NOMO-1 treated with dmso at 0.1 percent for 144 hours (cell line): ENCODE data around the gene KIF6.

Source experiments
- DNase-seq: peaks from one replicate; lab custom pipeline; 2025; ENCODE audit not compliant: unreplicated experiment; lab: John Stamatoyannopoulos, UW

Gene KIF6

DNA sequence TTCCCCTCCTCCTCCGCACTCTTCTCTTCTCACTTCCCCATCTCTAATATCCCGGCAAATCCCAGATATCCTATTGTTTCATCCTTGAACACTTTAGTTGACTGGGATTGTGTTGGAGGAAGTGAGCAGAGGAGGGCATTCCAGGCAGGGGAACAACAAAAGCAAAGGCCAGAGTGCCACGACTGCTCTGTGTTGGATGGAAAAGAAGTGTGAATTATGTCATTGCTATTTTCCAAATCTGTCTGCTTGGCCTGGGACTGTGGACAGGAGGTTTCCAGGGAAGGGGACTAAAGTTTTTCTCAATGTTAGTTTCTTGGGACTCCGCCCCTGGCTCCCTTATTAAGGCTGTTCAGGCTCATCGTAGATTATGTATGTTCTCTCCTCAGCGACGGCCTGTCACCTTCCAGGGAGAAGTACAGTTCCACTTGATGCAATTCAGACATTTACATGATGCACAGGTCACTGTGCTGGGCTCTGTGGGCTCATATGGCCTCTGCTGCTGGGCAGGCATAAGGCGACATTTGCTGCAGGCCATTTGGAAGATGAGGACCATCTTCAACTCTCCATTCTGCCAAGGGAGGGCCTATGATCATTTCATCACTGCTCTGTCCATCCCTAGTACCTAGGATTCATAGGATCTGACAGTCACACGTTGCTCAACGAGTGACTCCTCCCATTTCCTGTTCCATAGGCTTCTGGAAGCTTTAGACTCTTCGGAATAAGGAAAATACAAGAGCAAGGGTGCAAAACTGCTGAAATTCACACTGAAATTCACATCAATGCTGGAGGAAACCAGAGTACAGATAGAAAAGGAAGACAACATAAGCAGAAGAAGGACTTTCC, 303.6 kb downstream of the KIF6 start:
- DNase-seq, result no peak

DNA sequence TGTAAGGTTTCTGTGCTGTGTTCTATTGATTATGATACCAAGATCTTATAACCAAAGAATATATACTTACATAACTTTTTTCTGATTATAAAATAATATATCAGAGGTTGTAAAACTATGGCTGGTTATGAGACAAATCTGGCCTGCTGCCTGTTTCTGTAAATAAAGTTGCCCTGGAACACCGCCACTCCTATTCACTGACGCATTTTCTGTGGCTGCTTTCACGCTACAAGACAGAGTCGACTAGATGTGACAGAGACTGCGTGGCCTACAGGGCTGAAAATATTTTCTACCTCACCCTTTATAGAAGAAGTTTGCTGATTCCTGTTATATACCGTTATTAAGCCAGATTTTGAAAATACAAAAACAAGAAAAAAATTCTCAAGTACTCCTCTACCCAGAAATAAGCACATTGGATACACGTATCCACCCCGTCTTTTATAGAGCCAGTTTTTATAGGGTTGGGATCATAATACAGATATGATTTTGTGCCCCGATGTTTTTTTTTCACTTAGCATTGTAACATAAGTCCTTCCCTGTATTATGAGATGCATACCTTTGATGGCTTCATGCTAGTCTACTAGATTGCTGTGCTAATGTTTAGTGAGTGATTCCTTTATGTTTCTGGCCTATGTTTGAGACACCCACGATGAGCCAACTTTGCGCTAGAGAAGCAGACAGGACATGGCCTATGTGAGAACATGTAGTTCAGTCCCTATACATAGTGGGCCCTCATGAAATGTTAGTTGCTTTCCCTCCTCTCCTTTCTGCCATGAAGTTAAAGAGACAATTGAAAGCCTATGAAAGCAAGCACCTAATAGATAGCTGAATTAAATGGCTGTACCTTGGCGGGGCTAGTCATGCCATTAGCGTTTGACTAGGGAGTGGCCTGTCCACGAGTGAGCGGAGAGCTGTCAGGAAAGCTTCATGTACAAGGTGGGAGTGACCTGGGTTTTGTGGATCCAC, 304.6 kb downstream of the KIF6 start:
- DNase-seq, result no peak

DNA sequence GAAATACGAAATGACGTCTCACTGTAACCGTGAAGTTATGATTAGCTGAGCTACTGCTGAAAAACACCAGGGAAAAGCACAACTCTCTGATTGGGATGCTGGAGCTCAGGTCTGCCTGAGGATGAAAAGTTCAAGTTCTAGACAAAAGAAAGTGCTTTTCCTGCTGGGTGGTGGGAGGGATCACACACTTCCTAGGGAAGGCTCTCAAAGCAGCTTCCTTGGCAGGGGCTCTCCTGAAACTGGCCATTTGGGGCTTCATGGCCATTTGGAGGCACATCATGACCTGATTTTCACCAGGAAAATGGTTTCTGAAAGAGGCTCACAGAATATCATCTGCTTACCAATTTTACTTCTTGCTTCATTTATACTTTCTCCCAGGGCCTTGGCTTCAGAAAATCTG, 305.6 kb downstream of the KIF6 start:
- DNase-seq, result no peak

DNA sequence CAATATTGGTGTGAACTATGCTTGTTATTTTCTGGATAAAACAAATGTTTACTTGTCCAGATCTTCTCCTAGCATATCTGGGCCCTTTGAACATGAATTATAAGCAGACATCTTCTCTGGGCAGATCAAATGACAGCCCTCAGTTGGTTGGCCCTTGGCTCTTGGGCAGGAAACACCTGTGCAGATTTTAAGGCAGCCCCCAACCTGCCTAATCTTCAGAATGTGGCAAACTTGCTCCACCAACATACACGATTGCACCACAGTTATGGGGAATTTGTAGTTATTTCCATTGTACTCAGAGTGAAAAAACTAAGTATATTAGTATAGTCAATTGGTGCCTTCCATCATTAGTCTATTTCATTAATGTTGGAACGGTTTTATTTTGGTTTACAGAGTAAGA, 307.8 kb downstream of the KIF6 start:
- DNase-seq, result no peak

DNA sequence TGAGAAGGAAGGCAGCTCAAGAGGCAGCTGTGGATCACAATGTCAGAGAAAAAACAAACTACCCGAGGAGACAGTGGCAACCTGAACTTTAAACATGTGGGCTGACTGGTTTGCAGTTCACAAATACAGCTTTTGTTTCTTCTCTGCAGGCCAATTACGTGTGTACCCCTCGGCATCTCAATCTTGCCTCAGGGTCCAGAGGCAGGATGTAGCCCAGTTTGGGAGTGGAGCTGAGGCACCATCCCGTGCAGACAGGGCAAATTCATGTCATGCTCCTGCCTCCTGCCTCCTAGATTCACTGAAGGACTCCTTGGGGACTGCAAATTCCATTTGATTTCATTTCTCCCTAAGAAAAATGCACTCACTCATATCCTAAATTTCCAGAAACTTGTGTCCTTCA, 308.5 kb downstream of the KIF6 start:
- DNase-seq, result no peak

DNA sequence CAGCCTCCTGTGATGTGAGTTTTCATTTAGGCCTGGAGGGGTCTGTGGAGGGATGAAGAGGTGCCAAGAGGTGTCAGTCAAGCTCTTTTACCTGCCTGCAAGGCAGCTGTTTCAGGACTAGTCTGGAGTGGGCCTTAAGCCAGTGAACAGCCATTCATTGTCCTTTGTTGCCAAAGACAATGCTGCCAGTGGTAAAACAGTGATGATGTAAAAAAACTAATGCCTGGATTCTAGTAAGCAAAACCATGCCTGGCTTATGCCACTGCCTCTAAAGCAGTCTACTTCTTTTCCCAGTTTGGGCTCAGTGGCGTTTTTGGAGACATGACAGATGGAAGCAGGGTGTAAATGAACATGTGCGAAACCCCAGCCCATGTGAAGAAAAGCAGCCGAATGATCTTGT, 309.2 kb downstream of the KIF6 start:
- DNase-seq, result no peak

DNA sequence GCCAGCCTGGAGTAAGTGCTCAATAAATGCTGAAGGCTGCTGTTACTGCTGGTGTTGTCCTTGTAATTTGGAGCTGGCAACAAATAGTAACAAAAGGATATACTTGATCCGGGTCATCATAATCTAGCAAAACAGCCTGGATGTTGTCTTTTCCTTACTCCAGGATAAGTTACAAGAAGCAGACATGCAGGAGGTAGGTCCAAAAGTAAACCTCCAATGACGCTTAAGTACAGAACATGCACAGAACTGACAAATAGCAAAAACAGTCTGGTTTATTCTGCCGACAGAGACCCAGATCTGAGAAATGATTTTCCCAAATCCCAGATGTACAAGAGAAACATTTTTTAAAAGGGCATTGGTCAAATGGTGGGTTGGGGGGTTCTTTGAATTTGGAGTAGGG, 309.7 kb downstream of the KIF6 start:
- no peak for DNase-seq

DNA sequence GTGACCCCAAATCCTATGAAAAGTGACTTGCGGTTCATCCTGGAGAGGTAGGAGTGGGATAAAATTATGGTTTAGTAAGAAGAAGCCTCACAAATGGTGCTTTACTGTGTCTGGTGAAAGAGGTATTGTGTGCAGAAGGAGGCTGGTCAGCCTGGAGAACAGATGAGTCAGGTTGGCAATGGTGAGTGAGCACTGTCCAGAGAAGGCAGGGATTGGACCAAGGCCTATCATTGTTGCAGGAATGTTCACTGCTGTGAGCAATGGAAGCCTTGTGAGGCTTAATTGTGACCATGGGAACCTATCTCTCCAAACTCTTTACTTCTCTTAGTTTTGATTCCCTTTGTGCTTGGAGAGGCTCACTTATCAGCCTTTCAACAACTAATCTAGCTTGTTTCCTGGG, 313.7 kb downstream of the KIF6 start:
- no peak for DNase-seq

DNA sequence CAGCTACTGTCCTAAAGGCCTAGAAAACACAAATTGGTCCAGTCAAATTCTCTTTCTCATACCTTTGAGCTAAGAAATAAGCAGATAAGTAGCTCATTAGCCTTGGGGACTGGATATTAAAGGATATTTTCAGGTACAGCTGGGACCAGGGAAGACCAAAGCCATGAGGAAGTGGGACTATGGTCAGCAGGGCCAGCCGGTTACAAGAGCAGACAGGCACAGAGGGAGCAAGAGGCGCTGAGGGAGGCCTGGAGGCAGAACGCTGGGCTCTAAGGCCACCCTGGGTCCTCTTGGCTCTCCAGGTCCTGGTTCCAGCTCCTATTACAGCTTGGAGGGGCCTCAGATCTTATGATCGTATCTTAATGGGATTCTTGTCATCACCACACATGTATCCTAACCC, 314.2 kb downstream of the KIF6 start:
- DNase-seq, result no peak

DNA sequence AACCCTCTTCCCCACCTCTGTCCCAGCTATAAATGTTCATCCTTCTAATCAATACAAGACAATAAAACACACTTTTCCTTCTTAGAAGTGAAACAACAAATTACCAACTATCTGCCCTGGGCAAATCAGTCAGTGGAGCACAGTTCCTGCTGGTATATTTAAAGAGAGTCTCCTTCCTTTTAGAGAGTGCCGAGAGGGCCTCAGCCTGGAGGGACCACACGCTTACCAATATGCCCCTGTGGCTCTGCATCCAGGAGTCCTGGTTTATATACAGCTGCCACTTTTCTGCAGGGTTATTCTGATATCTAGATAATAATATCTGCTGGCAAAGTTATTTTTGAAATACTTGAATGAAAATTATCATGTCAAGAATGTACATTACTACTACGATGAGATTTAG, 315.3 kb downstream of the KIF6 start:
- no peak for DNase-seq

DNA sequence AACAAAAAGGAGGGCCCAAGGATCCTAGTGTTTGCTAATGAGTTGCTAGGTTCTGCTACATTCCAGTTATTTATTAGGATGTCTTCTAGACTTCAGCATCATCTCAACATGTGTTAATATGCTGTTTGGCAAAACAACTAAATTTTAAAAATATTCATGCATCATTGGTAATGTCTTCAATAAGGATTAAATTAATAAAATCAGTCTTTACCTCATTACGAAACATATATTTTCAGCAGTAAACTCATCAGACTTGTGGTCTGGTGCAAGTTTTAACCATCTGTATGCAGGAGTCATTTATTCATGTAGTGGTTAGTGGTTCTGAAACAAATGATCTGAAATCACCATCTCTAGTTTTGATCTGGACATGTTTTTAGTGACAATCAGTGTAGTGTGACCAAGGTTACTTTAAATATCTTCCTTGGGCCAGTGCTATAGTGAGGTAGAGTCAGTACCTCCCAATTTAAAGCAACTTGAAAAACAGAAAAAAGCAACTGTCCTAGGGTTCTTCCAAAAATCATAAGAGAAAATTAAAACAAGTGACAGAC, 317.7 kb downstream of the KIF6 start:
- DNase-seq, result no peak

DNA sequence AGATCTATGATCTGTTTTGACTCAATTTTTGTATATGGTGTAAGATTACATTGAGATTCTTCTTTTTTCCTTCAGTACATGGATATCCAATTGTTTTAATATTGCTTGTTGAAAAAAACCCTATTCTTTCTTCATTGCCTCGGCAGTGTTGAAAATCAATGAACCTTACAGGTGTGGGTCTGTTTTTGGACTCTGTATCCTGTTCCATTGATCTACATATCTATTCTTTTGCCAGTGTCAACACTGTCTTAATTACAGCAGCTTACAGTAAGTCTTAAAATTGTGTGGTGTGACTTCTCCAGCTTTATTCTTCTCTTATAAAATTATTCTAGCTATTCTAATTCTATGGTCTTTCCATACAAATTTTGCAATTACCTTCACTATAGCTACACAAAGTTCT, 320.9 kb downstream of the KIF6 start:
- no peak for DNase-seq

DNA sequence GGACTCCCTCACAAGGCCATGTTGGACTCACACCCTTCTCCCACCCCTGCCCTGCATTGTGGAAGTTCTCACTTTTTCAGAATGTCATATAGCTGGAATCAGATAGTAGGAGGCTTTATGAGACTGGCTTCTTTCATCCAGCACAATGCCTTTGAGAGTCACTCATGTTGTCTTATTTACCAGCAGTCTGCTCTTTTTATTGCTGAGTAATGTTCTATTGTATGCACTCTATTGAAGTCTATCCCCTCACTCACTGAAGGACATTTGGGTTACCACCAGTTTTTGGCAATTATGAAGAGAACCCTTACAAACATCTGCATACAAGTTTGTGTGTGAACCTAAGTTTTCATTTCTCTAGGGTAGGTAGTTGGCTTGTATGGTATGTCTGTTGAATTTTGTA, 321.9 kb downstream of the KIF6 start:
- DNase-seq, result no peak

DNA sequence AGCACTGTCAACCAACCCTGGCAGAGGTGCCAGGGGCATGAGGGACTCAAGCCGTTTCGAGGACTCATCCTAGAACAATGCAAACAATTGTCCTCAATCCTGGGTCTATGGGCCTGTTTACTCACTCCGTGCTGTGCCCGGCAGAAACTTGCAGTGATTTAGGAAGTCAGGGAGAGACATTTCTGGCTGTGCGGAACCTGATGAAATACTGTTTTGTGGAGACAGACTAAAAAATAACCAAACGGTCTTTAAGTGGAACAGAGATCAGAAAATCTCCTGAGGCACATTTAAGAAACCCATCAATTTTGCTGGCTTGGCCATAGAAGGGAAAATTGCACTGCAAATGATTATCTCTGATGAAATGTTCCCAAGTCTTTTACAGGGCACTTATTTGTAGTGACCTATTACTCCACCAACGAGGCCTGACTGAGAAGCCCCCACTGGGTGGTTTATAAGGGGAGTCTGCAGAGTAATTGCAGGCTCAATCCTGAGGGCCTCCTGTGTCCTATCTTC, 322.9 kb downstream of the KIF6 start:
- DNase-seq, result no peak

DNA sequence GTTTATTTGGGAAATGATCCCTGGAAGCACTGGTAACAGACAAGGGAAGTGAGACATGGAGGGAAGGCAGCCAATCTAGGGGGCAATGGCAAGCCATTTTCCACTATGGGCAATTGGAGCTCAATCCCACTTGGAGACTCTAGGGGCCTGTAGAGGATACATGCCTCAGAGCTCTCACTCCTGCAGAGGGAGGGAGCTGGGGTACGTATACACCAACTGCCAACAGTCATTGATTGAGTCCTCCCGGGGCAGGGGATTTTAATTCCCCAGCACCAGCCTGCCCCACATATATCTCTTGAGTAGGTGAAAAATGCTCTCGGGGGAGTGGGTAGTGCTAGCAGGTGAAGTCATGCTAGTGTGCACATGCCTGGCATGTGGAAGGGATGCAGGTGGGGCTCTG, 323.8 kb downstream of the KIF6 start:
- no peak for DNase-seq

DNA sequence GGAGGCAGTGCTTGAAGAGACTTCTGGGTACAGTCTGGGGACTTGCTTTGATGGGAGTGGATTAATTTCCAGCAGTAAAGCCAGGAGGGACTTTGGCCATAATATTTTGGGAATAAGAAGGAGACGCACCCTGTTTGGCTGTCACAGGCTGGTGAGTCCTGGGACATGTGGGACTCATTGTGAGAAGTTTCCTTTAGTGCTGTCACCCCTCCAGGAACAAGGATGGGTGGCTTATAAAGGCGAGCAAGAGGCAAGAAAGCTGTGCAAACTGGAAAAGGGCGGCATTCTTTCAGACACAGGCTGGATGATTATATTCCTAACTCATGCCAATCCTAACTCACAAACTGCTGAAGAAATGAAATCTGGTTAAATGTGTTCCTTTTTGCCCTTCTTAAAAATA, 325.2 kb downstream of the KIF6 start:
- no peak for DNase-seq

DNA sequence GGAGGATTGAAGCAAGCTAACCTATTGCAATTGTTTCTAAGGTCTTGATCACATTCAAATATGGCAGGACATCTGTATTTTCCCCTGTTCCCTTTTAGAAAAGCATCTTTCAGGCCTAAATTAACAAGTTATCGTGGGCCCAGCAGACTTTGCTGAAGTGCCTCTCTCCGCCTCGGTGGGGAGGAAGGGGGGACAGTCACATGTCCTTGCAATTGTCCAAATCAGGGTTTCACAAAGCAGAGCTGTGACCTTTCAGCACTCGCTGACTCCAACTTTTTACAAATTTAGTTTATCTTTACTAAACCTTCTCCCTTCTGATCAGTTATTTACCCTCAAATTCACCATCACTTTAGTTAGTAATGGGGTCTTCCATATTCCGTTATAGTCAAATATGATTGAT, 328.4 kb downstream of the KIF6 start:
- DNase-seq, result no peak

DNA sequence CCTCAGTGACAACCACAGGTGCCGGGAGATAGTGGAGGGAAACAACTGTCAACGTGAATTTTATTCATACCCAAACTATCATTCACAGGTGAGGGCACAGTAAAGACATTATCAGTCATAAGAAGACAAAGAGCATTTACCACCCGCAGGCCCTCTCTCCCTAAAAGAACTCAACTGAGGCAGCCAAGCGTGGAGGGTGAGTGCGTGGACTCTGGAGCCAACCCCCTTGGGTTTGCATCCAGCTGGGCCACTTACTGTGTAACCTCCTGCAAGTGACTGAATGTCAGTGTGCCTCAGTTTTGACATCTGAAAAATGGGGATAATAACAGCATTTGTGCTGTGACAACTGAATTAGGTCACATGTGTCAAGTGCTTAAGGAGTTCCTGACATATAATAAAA, 332.1 kb downstream of the KIF6 start:
- DNase-seq, result no peak

DNA sequence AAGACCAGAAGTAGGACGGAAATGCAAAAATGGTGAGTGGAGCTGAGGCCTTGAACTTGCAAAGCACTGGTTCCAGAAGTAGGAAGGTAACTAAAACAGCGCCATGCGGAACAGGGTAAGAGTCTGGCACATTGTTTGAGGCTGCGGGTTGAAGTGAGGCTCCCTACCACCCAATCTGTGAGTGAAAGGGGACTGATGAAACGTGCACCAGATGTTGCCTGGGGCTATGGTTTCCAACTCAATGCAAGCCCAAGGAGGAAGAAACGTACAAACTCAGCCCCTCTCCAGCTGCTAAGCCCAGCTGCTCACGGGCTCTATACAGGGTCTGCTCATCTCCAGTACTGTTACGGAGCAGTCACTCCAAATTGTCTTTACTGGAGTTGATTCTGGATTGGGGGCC, 334.0 kb downstream of the KIF6 start:
- no peak for DNase-seq

DNA sequence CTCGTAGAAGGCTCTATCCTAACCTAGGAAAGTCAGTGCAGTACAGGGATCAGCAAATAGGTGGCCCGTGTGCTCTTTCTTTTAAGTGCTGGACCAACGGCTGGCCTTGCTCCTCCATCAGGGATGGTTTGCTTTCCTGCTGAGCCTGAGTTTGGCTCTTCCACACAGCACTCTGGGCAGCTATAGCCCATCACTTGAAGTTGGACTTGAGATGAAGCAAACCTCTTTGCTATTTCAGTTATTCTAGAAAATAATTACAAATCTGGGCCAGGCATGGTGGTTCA, 335.8 kb downstream of the KIF6 start:
- no peak for DNase-seq

DNA sequence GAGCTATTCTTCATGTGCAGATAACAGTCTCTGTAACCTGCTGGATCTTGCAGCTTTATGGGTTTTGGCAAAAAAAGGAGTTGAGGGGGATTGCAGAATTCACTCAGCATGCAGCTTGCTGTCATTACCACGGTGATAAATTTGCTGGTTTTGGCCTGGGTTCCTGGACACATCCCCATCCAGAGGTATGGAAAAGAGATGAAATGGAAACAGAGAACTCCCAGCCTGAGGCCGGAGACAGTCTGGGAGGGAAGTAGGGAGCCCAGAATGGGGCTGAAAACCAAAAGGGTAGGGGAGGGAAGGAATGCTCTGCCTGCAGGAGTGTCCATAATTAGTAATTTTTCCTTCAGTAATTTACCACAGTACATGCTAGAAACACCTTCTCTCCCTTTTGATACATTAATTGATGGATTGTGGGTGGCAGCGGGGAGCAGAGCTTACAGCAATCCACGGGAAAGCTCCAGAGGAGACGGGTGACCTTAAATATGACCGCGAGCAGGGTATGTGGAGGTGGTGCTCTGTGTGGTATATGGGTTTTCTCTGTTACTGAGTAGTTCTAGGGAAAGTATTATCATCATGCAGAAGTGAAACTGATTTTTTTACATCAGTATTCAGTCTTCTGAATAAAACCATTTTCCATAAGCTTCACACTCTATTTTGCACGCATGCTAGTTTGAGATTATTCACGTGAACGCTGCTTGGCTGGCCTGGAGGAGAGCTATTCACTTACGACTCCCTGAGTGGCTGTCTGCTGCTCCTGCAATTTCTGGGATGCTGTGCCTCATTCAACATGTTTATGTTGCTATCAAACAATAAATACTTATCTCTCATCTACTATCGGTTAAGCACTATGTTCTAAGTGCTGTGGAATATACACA, 336.4 kb downstream of the KIF6 start:
- no peak for DNase-seq
